Heart left ventricle (tissue), 16 donors: Measurements from ENCODE around the gene PI4KA. TPM values are rescaled to one million over a fixed set of nuclear protein-coding genes. Genes with fewer than 3 reads are reported as not detected.
"Not testable (repeated sequence)": the region's sequence is repeated elsewhere in the genome, so short reads cannot be mapped to it uniquely, and the experiment has no call there.

Experiments used
- ATAC-seq, 4 donors: fragments of 200-7000 bp; cut with Tn5 transposase; one replicate each; pipeline ENCODE4 v1.9.1; 2020 to 2022; ENCODE audit warnings: moderate library complexity in 4 of 4, mild to moderate bottlenecking in 3 of 4, moderate number of reproducible peaks in 1 of 4
- DNase-seq, 5 donors: peaks; one replicate each; pipeline ENCODE4 v3.0.0-alpha.2; 2020
- H3K27ac ChIP-seq, 12 donors: fragments of 200-600 bp; sonication (generic) in 4 of 12; one replicate each; pipeline versions ENCODE4 v1.5.0 to v1.8.0; 2016 to 2022; ENCODE audit warnings: mild to moderate bottlenecking in 2 of 12
- H3K27me3 ChIP-seq, 9 donors: fragments of 200-600 bp; sonication (generic) in 2 of 9; one replicate each; pipeline versions ENCODE4 v1.5.1 to v1.8.0; 2016 to 2022; ENCODE audit warnings: mild to moderate bottlenecking in 3 of 9
- H3K36me3 ChIP-seq, 9 donors: fragments of 200-600 bp; sonication (generic) in 2 of 9; one replicate each; pipeline versions ENCODE4 v1.5.0 to v1.8.0; 2018 to 2022; ENCODE audit warnings: mild to moderate bottlenecking in 2 of 9
- H3K4me1 ChIP-seq, 12 donors: fragments of 200-600 bp; sonication (generic) in 4 of 12; one replicate each; pipeline versions ENCODE4 v1.5.0 to v1.8.0; 2016 to 2022; ENCODE audit warnings: mild to moderate bottlenecking in 3 of 12
- H3K4me3 ChIP-seq, 12 donors: fragments of 200-600 bp; sonication (generic) in 4 of 12; one replicate each; pipeline versions ENCODE4 v1.5.0 to v1.8.0; 2017 to 2022; ENCODE audit warnings: mild to moderate bottlenecking in 9 of 12, moderate library complexity in 4 of 12
- H3K9me3 ChIP-seq, 12 donors: fragments of 200-600 bp; sonication (generic) in 4 of 12; one replicate each; pipeline versions ENCODE4 v1.5.0 to v1.8.0; 2016 to 2022; ENCODE audit warnings: mild to moderate bottlenecking in 1 of 12
- POLR2A ChIP-seq, 2 donors: fragments of 450-650 bp; IDR thresholded peaks; one replicate each; pipeline ENCODE4 v1.6.1; 2017; ENCODE audit warnings: antibody characterized with exemption in 2 of 2, mild to moderate bottlenecking in 2 of 2, moderate library complexity in 2 of 2
- WGBS, 4 donors: extraction: QIAGEN DNeasy Blood & Tissue Kit in 2 of 4; methylation state at CpG; one replicate each; pipeline versions ENCODE4 v1.1.5 to v1.1.7; 2013 to 2018; 5-methylcytosine and 5-hydroxymethylcytosine counted together
- intact Hi-C, 10 donors: fragments of 100-400 bp; cut with DNase I; formaldehyde crosslinking; loops; one replicate each; pipeline versions ENCODE4 v1.11.1 to v1.14.2; 2022
- polyA plus RNA-seq, 2 donors: library from polyadenylated mRNA; stranded (reverse); fragments of 200-250 nt; gene quantifications; one replicate each; pipeline ENCODE4 v1.2.3, GENCODE V29; 2013
- total RNA-seq, 9 donors: library from RNA; depleted of rRNA in 2 of 9; stranded (reverse); fragments of >200 nt in 2 of 9; fragmentation: NEBNext Ultra II Directional in 3 of 9; extraction: Animal tissue kit (Norgen Biotek cat#: 25700) in 3 of 9; gene quantifications; one replicate each; pipeline versions ENCODE4 v1.1.0 to v1.2.4, GENCODE V29; 2016 to 2023
- TF ChIP-seq, protein P1 (sequence below), 12 donors: fragments of 200-600 bp; sonication (generic) in 4 of 12; IDR thresholded peaks; one replicate each; pipeline versions ENCODE4 v1.5.0 to v1.8.0; 2018 to 2022; ENCODE audit warnings: antibody characterized with exemption in 12 of 12, mild to moderate bottlenecking in 5 of 12
- donor health status: ischemic (EF 13 %, LVEDD 7.1; RV severe dilation, severe dysfunction).
- donor health status: healthy with polysubstance abuse.
- donor health status: DM: no; HTN: yes; CAD: no.
- donor health status: DM: no; HTN: no; CAD: no.
- donor health status: ischemic (EF 25% LVEDD 6.9; RV normal size, moderate dysfunction).
- donor health status: ischemic (EF 25% LVEDD 5.7; RV mildly dilated, moderate dysfunction).
- donor health status: healthy.
- donor health status: DM: yes; HTN: yes; CAD: no.
- donor health status: ischemic (EF 35%, LVEDD 5.7; RV mildly dilated, moderate dysfunction).
- donor health status: nonischemic (EF 11% LVEDD 7.7; RV severe dilation, severe dysfunction).
- donor health status: DM: yes; HTN: yes; CAD: no.
- donor health status: PGD.
- donor health status: ischemic (EF 29% LVEDD 5.4; RV normal size, mild dysfunction).
- donor health status: nonischemic (EF 23%, LVEDD 6.1; RV moderate dilation, normal function).

PI4KA gene
- total and polyA plus RNA-seq, 11 donors: 20.6 to 66.4 (median 46.9) TPM

DNA sequence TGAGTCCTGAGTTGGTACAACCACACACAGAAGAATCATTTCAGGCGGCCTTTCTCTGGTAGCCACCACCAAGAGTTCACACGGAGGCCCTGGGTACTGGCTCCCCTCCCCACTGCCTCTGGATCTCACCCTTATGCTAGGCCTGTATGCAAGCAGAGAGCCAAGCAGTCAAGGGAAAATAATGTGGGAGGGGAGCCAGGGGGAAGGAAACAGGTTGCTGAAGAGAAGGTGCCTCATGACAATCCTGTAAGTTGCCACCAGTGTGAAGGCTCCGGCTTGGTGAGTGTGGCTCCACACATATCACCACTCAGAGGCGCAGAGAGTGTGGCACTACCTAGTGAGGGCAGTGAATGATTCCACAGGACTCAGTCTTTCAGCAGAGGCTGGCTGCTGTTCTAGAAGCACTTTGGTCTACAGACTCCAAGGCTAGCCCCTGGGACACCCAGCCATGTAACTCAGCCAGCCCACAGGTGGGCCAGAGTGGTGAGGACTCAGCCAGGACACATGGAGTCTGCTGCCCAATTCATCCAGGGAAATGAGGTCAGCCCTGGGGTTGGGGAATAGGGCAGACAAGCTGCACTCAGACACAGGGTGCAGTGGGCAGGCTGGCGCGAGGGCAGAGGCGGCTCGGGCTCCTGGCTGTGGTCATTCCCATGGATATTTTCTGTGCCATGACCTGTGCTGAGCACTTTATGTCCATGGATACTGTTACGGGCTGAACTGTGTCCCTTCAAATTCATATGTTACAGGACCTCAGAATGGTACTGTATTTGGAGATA is 133.7 kb downstream of the PI4KA start:
- intact Hi-C loops: no loop called here
- Histone ChIP-seq H3K36me3 (peaks cover 0 to 79% (median 70%) of the 10 kb centered on the region in 9 donors), H3K4me3 (no peak overlapping the region), H3K27me3 (no peaks in the 10 kb centered on the region), H3K4me1 (peaks cover 0 to 8% (median 0%) of the 10 kb centered on the region in 12 donors), H3K9me3 (no peaks in the 10 kb centered on the region), H3K27ac (no peak overlapping the region)
- ATAC-seq: no peak
- TF ChIP-seq, protein P1, sequence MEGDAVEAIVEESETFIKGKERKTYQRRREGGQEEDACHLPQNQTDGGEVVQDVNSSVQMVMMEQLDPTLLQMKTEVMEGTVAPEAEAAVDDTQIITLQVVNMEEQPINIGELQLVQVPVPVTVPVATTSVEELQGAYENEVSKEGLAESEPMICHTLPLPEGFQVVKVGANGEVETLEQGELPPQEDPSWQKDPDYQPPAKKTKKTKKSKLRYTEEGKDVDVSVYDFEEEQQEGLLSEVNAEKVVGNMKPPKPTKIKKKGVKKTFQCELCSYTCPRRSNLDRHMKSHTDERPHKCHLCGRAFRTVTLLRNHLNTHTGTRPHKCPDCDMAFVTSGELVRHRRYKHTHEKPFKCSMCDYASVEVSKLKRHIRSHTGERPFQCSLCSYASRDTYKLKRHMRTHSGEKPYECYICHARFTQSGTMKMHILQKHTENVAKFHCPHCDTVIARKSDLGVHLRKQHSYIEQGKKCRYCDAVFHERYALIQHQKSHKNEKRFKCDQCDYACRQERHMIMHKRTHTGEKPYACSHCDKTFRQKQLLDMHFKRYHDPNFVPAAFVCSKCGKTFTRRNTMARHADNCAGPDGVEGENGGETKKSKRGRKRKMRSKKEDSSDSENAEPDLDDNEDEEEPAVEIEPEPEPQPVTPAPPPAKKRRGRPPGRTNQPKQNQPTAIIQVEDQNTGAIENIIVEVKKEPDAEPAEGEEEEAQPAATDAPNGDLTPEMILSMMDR (IDR thresholded peaks at IDR 0.05): no peak
- TF ChIP-seq POLR2A (IDR thresholded peaks at IDR 0.05): no peak
- no peak for DNase-seq
- WGBS, 4 donors: 87 to 99% (median 97%) methylated on average over 7 to 9 of the region's 9 CpGs

DNA sequence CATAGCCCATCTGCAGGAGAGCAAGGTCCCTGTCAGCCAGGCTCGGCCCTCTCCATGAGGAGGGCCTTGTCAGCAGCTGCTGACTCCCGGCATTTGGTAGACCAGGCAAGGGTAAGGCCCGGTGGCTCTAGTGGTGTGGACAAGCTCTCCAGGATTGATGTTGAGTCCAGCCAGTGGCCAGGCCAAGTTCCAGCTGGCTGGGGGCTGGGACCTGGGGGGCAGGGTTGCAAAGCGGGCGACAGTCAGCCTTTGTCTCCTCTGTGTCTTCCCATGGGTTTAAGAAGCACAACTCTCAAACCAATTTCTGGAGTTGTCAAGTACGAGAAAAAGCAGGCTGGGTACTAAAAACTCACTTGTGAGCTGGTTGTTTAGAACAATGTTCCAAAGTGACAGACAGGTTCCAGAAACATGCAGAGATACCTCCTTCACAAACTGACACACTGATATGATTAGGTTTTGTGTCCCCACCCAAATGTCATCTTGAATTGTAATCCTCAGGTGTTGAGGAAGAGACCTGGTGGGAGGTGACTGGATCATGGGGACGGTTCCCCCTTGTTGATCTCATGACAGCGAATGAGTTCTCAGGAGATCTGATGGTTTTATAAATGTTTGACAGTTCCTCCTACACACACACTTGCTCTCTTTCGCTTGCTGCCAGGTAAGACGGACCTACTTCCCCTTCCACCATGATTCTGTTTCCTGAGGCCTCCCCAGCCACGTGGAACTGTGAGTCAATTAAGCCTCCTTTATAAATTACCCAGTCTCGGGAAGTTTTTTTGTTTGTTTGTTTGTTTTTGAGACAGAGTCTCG is 137.0 kb downstream of the PI4KA start:
- H3K27me3 ChIP-seq: no peaks in the 10 kb centered on the region
- no peak for TF ChIP-seq POLR2A (IDR thresholded peaks at IDR 0.05)
- TF ChIP-seq, protein P1 (IDR thresholded peaks at IDR 0.05): no peak
- WGBS, 4 donors: 88 to 90% (median 89%) methylated on average over 13 of the region's 13 CpGs
- H3K4me3 ChIP-seq: no peak overlapping the region
- DNase-seq (no peak), ATAC-seq (no peak)
- no peak overlapping the region for H3K27ac ChIP-seq
- intact Hi-C loops: no loop called here
- H3K9me3 ChIP-seq: no peaks in the 10 kb centered on the region
- no peaks in the 10 kb centered on the region for H3K4me1 ChIP-seq
- H3K36me3 ChIP-seq: peaks cover 0 to 63% (median 52%) of the 10 kb centered on the region in 9 donors

DNA sequence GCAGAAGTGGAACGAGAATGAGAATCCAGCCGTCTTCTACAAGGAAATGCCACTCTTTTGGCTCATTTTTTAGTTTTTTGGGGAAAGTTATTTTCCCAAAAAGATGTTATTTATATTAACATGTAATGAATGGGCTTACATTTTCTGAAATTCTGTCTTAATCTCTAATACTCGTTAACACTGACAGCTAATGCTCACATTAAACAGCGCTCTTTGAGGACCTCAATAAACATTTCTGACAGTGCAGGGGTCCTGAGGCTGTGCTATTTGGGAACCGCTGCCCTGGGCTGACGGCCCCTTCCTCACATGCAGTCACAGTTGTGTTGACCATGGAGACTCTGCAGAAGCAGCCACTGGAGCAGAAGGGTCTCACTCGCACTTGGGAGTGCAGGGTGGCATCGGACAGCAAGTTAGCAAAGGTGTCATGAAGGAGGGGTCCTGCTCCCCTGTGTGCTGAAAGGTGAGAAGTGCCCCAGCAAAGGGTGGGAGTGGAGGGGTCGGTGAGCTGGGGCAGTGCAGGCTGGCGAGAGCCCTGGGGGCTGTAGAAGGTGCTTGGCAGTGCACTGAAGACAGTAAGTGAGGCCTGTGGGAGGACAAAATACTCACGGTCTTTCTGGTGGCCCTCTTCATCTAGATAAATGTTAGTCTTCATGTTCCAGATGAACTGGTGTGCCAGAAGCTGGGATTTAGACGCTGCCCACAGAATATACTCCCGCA is 137.8 kb downstream of the PI4KA start:
- H3K27me3 ChIP-seq: no peaks in the 10 kb centered on the region
- WGBS, 4 donors: 91 to 95% (median 92%) methylated on average over 13 of the region's 13 CpGs
- H3K4me1 ChIP-seq: no peaks in the 10 kb centered on the region
- ATAC-seq: no peak
- DNase-seq: no peak
- H3K9me3 ChIP-seq: no peaks in the 10 kb centered on the region
- intact Hi-C loops: no loop called here
- H3K4me3 ChIP-seq: no peak overlapping the region
- TF ChIP-seq, protein P1 (IDR thresholded peaks at IDR 0.05): no peak
- no peak for TF ChIP-seq POLR2A (IDR thresholded peaks at IDR 0.05)
- peaks cover 0 to 58% (median 46%) of the 10 kb centered on the region in 9 donors for H3K36me3 ChIP-seq
- H3K27ac ChIP-seq: no peak overlapping the region

DNA sequence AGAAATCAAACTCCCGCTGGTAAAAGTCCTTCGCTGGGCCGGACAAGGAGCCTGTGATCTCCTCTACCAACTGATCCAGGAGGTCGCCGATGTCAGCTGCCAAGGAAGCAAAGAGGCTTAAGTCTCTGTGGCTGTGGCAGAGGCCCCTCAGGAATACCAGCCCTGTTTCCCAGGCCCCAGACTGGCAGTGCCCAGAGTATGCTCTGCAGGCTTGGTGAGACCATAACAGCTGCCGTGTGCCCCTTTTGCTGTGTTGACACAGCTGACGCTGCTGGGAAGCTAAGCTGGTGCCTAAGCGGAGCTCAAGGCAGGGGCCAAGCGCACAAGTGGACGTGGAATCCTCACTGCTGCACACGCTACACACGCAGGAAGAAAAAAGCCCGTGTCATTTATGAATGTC is 139.9 kb downstream of the PI4KA start:
- intact Hi-C loops, ATAC-seq, H3K9me3 ChIP-seq, H3K4me3 ChIP-seq, DNase-seq, H3K4me1 ChIP-seq, H3K27me3 ChIP-seq, H3K27ac ChIP-seq: not testable (repeated sequence)
- WGBS, 4 donors: 93 to 98% (median 97%) methylated on average over 5 to 12 of the region's 13 CpGs
- H3K36me3 ChIP-seq: peaks cover 0 to 57% (median 41%) of the 10 kb centered on the region in 9 donors

DNA sequence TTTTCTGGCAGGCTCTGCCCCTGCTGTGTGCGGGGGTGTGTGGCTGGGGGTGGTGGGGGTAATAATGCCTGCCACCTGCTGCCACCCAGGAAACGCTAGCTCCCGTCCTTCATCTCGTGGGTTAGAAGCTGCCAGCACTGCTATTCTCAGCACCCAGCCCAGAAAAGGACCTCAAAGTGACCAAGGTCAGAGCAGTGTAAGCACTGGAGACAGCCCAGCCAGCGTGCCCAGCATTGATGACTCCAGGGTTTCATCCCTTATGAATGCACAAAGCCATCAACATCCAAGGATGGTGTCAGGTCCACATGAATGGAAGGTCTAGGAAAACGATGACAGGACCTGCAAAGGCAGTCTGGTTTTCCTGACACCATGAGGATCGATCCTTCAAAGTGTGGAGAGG is 140.6 kb downstream of the PI4KA start:
- intact Hi-C loops: not testable (repeated sequence)

DNA sequence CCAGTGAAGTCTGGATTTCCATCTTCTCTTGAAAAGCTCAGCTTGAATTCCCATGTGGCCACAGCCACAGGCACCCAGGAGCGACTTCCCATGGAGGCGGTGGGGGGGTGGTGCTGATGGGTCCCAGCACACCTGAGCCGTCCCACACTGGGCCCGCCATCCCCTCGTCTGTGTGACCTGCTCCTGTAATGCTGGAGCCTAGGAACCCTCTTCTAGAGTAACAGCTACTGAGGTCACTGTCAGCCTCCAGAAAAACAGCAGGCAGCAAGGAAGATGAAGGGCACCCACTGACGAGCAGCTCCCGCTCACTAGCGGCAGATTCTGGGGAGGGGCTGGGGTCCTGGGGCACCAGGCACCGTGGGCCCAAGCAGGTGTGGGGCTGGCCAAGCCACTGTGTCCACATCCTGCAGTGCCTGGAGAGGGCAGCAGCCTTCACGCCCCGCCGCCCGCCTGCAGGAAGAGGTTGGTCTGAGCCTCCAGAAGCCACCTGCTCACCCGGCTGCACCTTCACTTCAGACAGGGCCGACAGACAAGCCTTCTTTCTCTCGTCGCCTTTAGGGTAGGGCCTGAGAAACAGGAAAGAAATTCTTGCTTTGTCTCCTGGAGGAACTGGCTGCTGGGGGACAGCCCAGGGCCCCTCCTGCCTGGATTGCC is 141.3 kb downstream of the PI4KA start:
- H3K9me3 ChIP-seq, H3K4me1 ChIP-seq, intact Hi-C loops, DNase-seq, H3K4me3 ChIP-seq, H3K27me3 ChIP-seq, H3K27ac ChIP-seq: not testable (repeated sequence)
- peaks cover 0 to 57% (median 45%) of the 10 kb centered on the region in 9 donors for H3K36me3 ChIP-seq
- 94 to 95% (median 95%) methylated on average over 12 to 17 of the region's 17 CpGs for whole genome bisulfite sequencing, 4 donors
- ATAC-seq: peak in 1 of 4 donors; percentile 11

More for the DNA sequence above, 140.6 kb downstream of the PI4KA start:
- H3K4me1 ChIP-seq, DNase-seq, H3K27me3 ChIP-seq, H3K4me3 ChIP-seq, H3K27ac ChIP-seq, H3K9me3 ChIP-seq: not testable (repeated sequence)
- 88 to 89% (median 89%) methylated on average over 6 of the region's 7 CpGs for WGBS, 4 donors
- peak in 3 of 4 donors; percentile 24 to 45 (median 40) for ATAC-seq
- peaks cover 0 to 60% (median 44%) of the 10 kb centered on the region in 9 donors for H3K36me3 ChIP-seq

DNA sequence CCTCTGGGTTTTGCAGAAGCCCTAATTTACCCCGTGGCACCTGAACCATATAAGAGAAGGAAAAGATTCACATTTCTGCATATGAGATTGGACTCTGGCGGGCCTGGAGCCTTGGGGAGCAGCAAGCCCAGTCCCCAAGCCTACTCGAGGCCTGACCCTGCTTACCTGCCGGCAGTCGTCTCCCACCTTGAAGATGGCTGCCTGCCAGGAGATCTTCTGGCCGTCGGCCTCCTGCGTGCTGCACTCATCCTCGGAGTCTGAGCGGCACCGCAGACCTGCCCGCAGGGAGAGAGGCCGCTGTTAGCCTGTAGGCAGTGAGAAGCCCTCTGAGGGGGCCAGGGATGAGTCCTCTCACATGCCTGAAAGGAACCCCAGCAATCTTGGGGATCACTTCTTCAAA is 145.5 kb downstream of the PI4KA start:
- H3K27ac ChIP-seq, DNase-seq, ATAC-seq, H3K4me1 ChIP-seq, H3K4me3 ChIP-seq, H3K9me3 ChIP-seq, H3K27me3 ChIP-seq, intact Hi-C loops: not testable (repeated sequence)
- 82 to 94% (median 89%) methylated on average over 7 to 13 of the region's 13 CpGs for WGBS, 4 donors
- H3K36me3 ChIP-seq: peaks cover 0 to 61% (median 26%) of the 10 kb centered on the region in 9 donors
